GM19397 (cell line): Measurements from ENCODE around the gene WWOX.
"Not testable (repeated sequence)": the region's sequence is repeated elsewhere in the genome, so short reads cannot be mapped to it uniquely, and the experiment has no call there.

ENCODE experiments used
- ATAC-seq: cut with Tn5 transposase; IDR thresholded peaks from one replicate; pipeline ENCODE4 v1.9.1; 2021; ENCODE audit warnings: mild to moderate bottlenecking, moderate library complexity; ENCODE audit not compliant: unreplicated experiment

The WWOX gene

GRCh38 chr16:78592111-78592510 lies 492.7 kb downstream of the WWOX start:
- ATAC-seq = no peak

GRCh38 chr16:78593352-78593751 lies 493.9 kb downstream of the WWOX start:
- no peak for ATAC-seq

DNA sequence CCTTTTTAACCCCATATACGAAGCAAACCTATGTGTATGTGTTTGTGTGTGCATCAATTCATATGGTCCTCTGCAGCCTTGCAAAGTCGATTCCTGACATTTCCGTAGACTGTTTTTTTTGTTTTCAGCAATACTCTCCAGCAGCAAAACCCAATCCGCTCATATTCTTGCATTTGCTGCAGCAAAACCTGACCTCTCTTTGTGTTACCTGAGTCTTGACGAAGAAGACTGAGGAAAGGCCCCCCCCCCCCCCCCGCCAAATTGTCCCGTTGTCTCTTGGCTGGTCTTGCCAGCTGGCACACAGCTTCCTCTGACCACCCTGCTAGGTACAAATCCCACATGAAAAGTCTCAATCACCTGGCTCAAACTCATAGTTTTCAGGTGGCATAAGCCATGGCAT lies 494.7 kb downstream of the WWOX start:
- no peak for ATAC-seq

GRCh38 chr16:78596348-78596995 lies 497.0 kb downstream of the WWOX start:
- no peak for ATAC-seq

DNA sequence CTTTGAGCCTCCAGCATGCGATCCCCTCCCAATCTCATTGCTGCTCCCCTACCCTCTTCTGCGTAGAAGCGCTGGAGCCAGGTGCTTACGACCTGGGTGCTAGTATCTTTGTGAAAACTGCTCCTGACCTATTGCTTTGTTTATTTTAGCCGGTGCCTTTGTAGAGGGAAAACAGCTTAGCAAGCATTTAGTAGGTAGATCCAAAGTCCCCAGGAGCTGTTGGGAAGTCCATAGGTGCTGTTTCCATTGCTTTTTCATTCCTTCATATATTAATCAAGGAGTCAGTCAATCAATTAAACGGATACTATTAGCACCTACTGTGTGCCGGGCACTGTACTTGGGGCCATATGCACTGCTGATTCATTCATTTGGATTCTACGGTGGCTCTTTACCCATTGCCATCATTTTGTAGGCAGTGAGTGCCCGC lies 497.6 kb downstream of the WWOX start:
- ATAC-seq = no peak

GRCh38 chr16:78597809-78598570 lies 498.5 kb downstream of the WWOX start:
- ATAC-seq = no peak

DNA sequence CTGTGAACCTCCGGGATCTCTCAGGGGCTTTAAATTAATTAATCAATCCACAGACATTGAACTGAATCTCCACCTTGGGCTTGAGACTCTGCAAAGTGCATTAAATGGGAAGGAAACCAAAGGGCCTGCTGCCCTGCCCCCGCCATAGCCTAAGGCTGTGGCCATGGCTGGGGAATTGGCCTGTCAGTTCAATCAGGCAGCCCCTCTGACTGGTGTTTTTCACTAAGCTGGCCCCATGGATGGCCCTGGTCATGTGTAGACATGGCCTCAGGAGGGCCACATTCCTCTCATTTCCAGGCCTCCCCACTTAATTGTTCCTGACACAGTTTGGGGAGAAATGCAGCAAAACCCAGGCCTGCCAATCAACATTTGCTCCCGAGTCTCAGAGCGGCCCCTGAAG lies 499.8 kb downstream of the WWOX start:
- ATAC-seq = no peak

GRCh38 chr16:78604423-78605062 lies 505.1 kb downstream of the WWOX start:
- not testable (repeated sequence) for ATAC-seq

GRCh38 chr16:78605548-78606101 lies 506.2 kb downstream of the WWOX start:
- no peak for ATAC-seq

DNA sequence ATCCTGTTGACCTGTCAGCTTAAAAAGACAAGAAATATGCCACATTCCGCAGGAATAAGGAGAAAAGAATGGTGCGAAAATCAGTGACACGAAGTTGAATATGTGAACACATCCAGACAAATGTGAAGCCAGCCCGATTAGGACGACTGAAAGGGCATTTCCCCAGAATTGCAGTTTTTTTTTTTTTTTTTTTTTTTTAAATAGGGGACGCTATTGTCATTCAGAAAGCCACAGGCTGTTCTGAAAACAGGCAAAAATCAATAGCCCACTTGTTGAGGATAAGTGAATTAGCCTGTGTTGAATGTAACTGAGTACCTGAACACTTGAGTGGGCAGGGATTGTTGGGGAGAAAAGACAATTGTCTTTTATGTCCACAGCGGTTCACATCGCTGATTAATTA lies 507.1 kb downstream of the WWOX start:
- ATAC-seq = no peak

GRCh38 chr16:78607022-78607421 lies 507.6 kb downstream of the WWOX start:
- ATAC-seq = no peak

- no peak for ATAC-seq
These were observed 508.0 kb downstream of the WWOX start for GRCh38 chr16:78607465-78607864.

DNA sequence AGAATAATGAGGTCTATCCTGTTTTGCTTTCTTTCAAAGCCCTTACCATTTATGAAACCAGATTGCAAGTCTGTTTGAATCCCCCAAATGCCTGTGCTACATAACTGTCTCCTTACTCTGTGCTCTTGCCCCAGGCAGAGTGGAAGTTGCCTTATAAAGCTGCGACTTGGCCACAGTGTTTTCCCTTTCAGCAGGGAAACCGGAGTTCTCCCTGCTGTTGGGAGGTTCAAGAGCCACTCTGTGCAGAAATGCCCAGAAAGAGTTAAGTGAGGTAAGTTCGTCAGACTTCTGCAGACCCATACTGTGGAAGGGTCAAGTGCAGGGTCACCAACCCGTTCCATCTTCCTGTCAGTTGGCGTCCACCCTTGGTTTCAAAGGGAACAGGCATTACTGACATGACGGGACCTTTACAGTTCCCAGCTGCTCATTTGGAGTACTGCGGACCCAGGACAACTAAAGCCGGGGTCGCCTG lies 508.9 kb downstream of the WWOX start:
- ATAC-seq = no peak

GRCh38 chr16:78609402-78610274 lies 510.2 kb downstream of the WWOX start:
- no peak for ATAC-seq

DNA sequence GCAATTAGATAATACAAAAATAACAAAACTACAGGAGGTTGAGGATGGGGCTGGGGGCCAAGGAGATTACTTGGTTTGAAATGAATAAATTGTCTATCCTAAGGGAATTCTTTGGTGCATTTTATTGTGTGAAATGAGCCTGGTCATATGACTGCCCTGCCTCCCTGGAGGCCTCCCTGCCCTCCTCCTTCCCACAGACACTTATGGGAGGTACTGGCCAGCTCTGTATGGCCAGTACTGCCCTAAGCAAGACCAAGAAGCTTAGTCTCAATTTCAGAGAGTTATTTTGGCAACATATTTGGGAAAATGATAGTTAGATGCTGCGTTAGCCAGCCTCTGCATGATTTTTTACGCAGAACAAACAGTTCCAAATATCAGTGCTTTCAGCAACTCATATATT lies 511.9 kb downstream of the WWOX start:
- ATAC-seq = no peak

DNA sequence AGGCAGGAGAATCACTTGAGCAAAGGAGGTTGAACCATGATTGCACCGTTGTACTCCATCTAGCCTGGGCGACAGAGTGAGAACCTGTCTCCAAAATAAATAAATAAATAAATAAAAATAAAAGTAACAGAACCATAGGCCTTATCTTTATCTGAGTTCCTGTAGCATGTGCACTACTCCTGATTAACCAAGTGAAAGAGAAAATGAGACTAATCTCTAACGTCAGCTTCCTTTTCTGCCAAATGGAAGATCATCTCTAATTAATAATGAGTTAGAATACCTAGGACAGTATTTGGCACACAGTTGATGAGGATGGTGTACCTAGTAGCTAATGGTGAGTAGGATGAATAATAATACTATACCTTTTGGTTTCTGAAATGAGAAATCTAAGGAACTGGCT lies 520.4 kb downstream of the WWOX start:
- ATAC-seq = no peak

GRCh38 chr16:78620291-78620690 lies 520.8 kb downstream of the WWOX start:
- no peak for ATAC-seq

DNA sequence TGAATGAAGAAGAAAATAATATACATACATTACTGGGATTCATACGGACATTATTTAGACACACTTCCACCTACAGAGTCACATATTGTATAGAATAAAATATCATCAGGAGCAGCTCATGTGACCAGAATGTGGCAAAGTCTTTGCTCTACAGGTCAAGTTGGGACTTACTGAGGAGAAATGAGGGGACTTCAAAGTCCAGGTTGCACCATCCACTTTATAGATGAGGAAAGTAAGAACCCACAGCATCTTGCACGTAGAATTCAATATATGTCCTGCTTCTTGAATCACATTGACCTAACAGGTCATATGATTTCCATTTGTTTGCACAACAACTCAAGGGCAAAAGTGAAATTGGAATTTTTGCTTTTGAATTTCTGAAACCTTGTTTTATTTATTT lies 524.3 kb downstream of the WWOX start:
- ATAC-seq = no peak

DNA sequence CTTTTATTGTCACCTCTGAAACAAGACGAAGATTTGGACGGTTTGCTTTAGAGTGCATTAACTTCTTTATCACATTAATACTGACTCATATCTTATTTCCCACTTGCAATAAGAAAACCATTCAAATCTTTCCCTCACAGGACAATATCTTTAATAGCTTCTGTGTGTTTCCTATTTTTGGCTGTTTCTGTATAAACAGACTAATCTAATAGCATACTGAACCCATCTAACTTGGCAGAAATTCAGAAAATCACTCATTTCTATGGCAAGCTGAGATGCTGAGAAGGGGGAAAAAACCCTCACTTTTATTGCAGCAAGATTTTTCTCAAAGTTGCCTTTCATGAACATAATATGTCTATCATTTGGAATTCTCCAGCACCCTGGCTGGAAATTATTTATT lies 524.9 kb downstream of the WWOX start:
- no peak for ATAC-seq

- no peak for ATAC-seq
These were observed 529.1 kb downstream of the WWOX start for GRCh38 chr16:78628461-78629045.
